SK-N-SH treated with all-trans-retinoic acid at 6 μM for 48 hours (cell line): ENCODE results near the gene KCNJ9.

ENCODE experiments used
- ATAC-seq: fragments of 200-7000 bp; cut with Tn5 transposase; 3 replicates; pipeline ENCODE4 v1.9.1; 2020; ENCODE audit warnings: mild to moderate bottlenecking, moderate library complexity
- ARNTL ChIP-seq: fragments of 450-650 bp; formaldehyde crosslinking; IDR thresholded peaks from 2 replicates; pipeline ENCODE4 v1.5.0; 2020; ENCODE audit warnings: low read depth, mild to moderate bottlenecking, moderate library complexity, borderline replicate concordance
- BACH2 ChIP-seq: fragments of 250-450 bp; sonication (Bioruptor Pico); IDR thresholded peaks from 2 replicates; pipeline ENCODE4 v1.9.0; 2021; ENCODE audit warnings: mild to moderate bottlenecking, borderline replicate concordance
- CREB5 ChIP-seq: fragments of 250-450 bp; sonication (Bioruptor Pico); IDR thresholded peaks from 2 replicates; pipeline ENCODE4 v1.5.1; 2020; ENCODE audit warnings: low read depth, mild to moderate bottlenecking, moderate library complexity
- CSRNP3 ChIP-seq: fragments of 250-450 bp; sonication (Bioruptor Pico); IDR thresholded peaks from 2 replicates; pipeline ENCODE4 v1.5.1; 2021; ENCODE audit warnings: mild to moderate bottlenecking, moderate library complexity
- ESRRG ChIP-seq: fragments of 250-450 bp; sonication (Bioruptor Pico); IDR thresholded peaks from 2 replicates; pipeline ENCODE4 v1.6.1; 2021; ENCODE audit warnings: mild to moderate bottlenecking
- GLIS3 ChIP-seq: fragments of 250-450 bp; sonication (Bioruptor Pico); IDR thresholded peaks from 2 replicates; pipeline ENCODE4 v1.5.0; 2020; ENCODE audit warnings: mild to moderate bottlenecking, moderate library complexity
- ISL1 ChIP-seq: fragments of 250-450 bp; sonication (Bioruptor Pico); IDR thresholded peaks from 2 replicates; pipeline ENCODE4 v2.1.2; 2022; ENCODE audit warnings: mild to moderate bottlenecking, moderate library complexity
- OSR1 ChIP-seq: fragments of 250-450 bp; sonication (Bioruptor Pico); IDR thresholded peaks from 2 replicates; pipeline ENCODE4 v1.8.0; 2022; ENCODE audit warnings: moderate library complexity, mild to moderate bottlenecking, inconsistent platforms
- PPARA ChIP-seq: fragments of 250-450 bp; sonication (Bioruptor Pico); IDR thresholded peaks from 2 replicates; pipeline ENCODE4 v1.5.0; 2020; ENCODE audit warnings: mild to moderate bottlenecking, borderline replicate concordance
- RARB ChIP-seq: fragments of 250-450 bp; sonication (Bioruptor Pico); IDR thresholded peaks from 2 replicates; pipeline ENCODE4 v1.8.0; 2021; ENCODE audit warnings: mild to moderate bottlenecking, moderate library complexity
- SNAI2 ChIP-seq: fragments of 250-450 bp; sonication (Bioruptor Pico); IDR thresholded peaks from 2 replicates; pipeline ENCODE4 v1.5.0; 2020; ENCODE audit warnings: mild to moderate bottlenecking, moderate library complexity
- TCF4 ChIP-seq: fragments of 250-450 bp; sonication (Bioruptor Pico); IDR thresholded peaks from 2 replicates; pipeline ENCODE4 v1.8.0; 2021; ENCODE audit warnings: mild to moderate bottlenecking, moderate library complexity, borderline replicate concordance
- ZC3H10 ChIP-seq: fragments of 250-450 bp; sonication (Bioruptor Pico); IDR thresholded peaks from 2 replicates; pipeline ENCODE4 v1.5.1; 2021; ENCODE audit warnings: mild to moderate bottlenecking, moderate library complexity
- ZFP30 ChIP-seq: fragments of 450-650 bp; formaldehyde crosslinking; IDR thresholded peaks from 2 replicates; pipeline ENCODE4 v1.5.0; 2022; ENCODE audit warnings: mild to moderate bottlenecking, moderate library complexity
- ZNF565 ChIP-seq: fragments of 450-650 bp; formaldehyde crosslinking; conservative IDR thresholded peaks from 2 replicates; pipeline ENCODE4 v1.5.0; 2020; ENCODE audit warnings: low read depth, mild to moderate bottlenecking, moderate library complexity
- ZNF8 ChIP-seq: fragments of 450-650 bp; formaldehyde crosslinking; IDR thresholded peaks from 2 replicates; pipeline ENCODE4 v1.5.0; 2020; ENCODE audit warnings: mild to moderate bottlenecking, moderate library complexity
- TF ChIP-seq, protein P1 (sequence below): fragments of 250-450 bp; sonication (Bioruptor Pico); IDR thresholded peaks from 2 replicates; pipeline ENCODE4 v1.8.0; 2020; ENCODE audit warnings: mild to moderate bottlenecking, moderate library complexity, borderline replicate concordance
- TF ChIP-seq, protein P2 (sequence below): fragments of 250-450 bp; sonication (Bioruptor Pico); IDR thresholded peaks from 2 replicates; pipeline ENCODE4 v1.5.0; 2020; ENCODE audit warnings: mild to moderate bottlenecking, moderate library complexity

KCNJ9 gene

DNA sequence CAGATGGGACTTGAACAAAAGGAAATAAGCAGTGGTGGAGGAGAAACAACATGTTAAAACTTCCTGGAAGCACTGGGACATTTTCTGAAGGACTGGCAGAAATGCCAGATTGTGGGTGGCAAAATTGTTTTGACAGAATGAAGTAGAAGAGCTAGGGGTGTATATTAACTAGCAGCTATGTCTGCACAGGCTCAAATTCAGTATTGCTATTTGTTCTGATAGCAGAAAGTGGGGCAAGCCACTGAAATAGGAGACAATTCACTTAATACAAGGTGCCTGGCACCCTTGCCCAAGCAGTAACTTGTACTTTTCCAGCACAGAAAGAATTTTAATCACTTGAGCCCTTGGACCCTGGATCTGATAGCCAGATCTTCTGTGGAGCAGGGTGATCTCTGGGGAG lies 37.8 kb upstream of the KCNJ9 start:
- ATAC-seq: no peak
- TF ChIP-seq ZNF8: no peak
- TF ChIP-seq ZC3H10 (CRISPR knock-in tag): no peak
- TF ChIP-seq, protein P1, sequence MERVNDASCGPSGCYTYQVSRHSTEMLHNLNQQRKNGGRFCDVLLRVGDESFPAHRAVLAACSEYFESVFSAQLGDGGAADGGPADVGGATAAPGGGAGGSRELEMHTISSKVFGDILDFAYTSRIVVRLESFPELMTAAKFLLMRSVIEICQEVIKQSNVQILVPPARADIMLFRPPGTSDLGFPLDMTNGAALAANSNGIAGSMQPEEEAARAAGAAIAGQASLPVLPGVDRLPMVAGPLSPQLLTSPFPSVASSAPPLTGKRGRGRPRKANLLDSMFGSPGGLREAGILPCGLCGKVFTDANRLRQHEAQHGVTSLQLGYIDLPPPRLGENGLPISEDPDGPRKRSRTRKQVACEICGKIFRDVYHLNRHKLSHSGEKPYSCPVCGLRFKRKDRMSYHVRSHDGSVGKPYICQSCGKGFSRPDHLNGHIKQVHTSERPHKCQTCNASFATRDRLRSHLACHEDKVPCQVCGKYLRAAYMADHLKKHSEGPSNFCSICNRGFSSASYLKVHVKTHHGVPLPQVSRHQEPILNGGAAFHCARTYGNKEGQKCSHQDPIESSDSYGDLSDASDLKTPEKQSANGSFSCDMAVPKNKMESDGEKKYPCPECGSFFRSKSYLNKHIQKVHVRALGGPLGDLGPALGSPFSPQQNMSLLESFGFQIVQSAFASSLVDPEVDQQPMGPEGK: no peak
- TF ChIP-seq CREB5 (CRISPR knock-in tag): no peak
- no peak for TF ChIP-seq BACH2 (CRISPR knock-in tag)
- TF ChIP-seq, protein P2, sequence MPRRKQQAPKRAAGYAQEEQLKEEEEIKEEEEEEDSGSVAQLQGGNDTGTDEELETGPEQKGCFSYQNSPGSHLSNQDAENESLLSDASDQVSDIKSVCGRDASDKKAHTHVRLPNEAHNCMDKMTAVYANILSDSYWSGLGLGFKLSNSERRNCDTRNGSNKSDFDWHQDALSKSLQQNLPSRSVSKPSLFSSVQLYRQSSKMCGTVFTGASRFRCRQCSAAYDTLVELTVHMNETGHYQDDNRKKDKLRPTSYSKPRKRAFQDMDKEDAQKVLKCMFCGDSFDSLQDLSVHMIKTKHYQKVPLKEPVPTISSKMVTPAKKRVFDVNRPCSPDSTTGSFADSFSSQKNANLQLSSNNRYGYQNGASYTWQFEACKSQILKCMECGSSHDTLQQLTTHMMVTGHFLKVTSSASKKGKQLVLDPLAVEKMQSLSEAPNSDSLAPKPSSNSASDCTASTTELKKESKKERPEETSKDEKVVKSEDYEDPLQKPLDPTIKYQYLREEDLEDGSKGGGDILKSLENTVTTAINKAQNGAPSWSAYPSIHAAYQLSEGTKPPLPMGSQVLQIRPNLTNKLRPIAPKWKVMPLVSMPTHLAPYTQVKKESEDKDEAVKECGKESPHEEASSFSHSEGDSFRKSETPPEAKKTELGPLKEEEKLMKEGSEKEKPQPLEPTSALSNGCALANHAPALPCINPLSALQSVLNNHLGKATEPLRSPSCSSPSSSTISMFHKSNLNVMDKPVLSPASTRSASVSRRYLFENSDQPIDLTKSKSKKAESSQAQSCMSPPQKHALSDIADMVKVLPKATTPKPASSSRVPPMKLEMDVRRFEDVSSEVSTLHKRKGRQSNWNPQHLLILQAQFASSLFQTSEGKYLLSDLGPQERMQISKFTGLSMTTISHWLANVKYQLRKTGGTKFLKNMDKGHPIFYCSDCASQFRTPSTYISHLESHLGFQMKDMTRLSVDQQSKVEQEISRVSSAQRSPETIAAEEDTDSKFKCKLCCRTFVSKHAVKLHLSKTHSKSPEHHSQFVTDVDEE (CRISPR knock-in tag): no peak
- no peak for TF ChIP-seq TCF4 (CRISPR knock-in tag)
- TF ChIP-seq SNAI2 (CRISPR knock-in tag): no peak
- TF ChIP-seq ESRRG (CRISPR knock-in tag): no peak
- no peak for TF ChIP-seq OSR1 (CRISPR knock-in tag)
- no peak for TF ChIP-seq PPARA (CRISPR knock-in tag)
- TF ChIP-seq GLIS3 (CRISPR knock-in tag): no peak
- TF ChIP-seq ZFP30 (CRISPR knock-in tag): no peak
- TF ChIP-seq, all 23 proteins: peak for 0

GRCh38 chr1:160045653-160046052 lies 35.7 kb upstream of the KCNJ9 start:
- ATAC-seq: no peak
- TF ChIP-seq CREB5 (CRISPR knock-in tag): no peak
- TF ChIP-seq BACH2 (CRISPR knock-in tag): no peak
- TF ChIP-seq, protein P2 (CRISPR knock-in tag): no peak
- TF ChIP-seq ISL1: no peak
- no peak for TF ChIP-seq PPARA (CRISPR knock-in tag)
- no peak for TF ChIP-seq GLIS3 (CRISPR knock-in tag)
- TF ChIP-seq, protein P1: no peak
- TF ChIP-seq ARNTL (CRISPR knock-in tag): no peak
- TF ChIP-seq RARB (CRISPR knock-in tag): no peak
- TF ChIP-seq CSRNP3 (CRISPR knock-in tag): no peak
- TF ChIP-seq ZNF565 (CRISPR knock-in tag): no peak
- TF ChIP-seq TCF4 (CRISPR knock-in tag): no peak
- TF ChIP-seq OSR1 (CRISPR knock-in tag): no peak
- no peak for TF ChIP-seq ESRRG (CRISPR knock-in tag)
- no peak for TF ChIP-seq ZC3H10 (CRISPR knock-in tag)
